ENCODE results near the gene ELK3. TPM values are rescaled to one million over a fixed set of nuclear protein-coding genes. Genes with fewer than 3 reads are reported as not detected.

Gene ELK3
- total RNA-seq, 1 experiment from 2014 or later, result 9.4 TPM

DNA sequence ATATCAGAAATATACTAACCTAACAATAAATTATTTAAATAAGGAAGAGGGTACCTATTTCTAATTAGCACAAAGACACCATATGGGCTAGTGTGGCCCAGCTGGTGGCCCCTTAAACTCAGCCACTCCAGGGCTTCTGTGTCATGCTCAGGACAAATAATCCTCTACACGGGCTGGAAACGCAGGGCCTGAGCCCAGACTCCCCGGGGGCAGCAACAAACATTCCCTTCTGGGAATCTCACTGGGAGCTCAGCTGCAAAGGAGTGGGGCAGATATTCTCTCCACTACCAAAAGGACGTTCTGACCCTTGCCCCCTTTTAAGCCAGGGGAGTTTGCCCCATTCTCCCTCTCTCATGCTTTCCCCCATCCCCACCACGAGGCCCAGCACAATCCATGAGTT, 43.7 kb upstream of the ELK3 start:
- DNase-seq, result no peak
- H3K4me3 Mint-ChIP-seq, result no peak overlapping the region
- no peaks in the 10 kb centered on the region for H3K36me3 Mint-ChIP-seq (ENCODE audit: insufficient read depth in 1 of 3, low read depth in 3 of 3)
- H3K27me3 ChIP-seq (ENCODE audit: insufficient read depth, low read length), result no peaks in the 10 kb centered on the region
- H4K5ac ChIP-seq (ENCODE audit: insufficient read length, low read depth, low read length), result no peak overlapping the region
- no peak overlapping the region for H3K4ac ChIP-seq (ENCODE audit: low read depth, low read length)
- no peaks in the 10 kb centered on the region for H3K23me2 ChIP-seq (ENCODE audit: insufficient read length, low read depth, low read length, poor library complexity, severe bottlenecking)
- no peak overlapping the region for H3K9ac ChIP-seq (ENCODE audit: extremely low read depth, insufficient read length, low read length)
- no peaks in the 10 kb centered on the region; a peak in 1 of 5 replicates for H3K9me3 Mint-ChIP-seq
- H4K8ac ChIP-seq (replicated peaks; ENCODE audit: insufficient read length, low read depth, low read length), result no peak overlapping the region
- H3K56ac ChIP-seq (ENCODE audit: insufficient read length, low read depth, low read length), result no peak overlapping the region
- no peak overlapping the region for H2BK15ac ChIP-seq (ENCODE audit: low read depth, low read length)
- H3K14ac ChIP-seq (ENCODE audit: insufficient read depth, low read length), result no peak overlapping the region
- no peak overlapping the region for H3K23ac ChIP-seq (ENCODE audit: insufficient read length, low read depth, low read length)
- H3K4me2 ChIP-seq (ENCODE audit: insufficient read depth, insufficient read length, low read length), result no peak overlapping the region
- H3K79me2 ChIP-seq (ENCODE audit: insufficient read depth, low read length), result no peaks in the 10 kb centered on the region
- H2BK120ac ChIP-seq (ENCODE audit: low read depth, low read length, poor library complexity, severe bottlenecking), result no peak overlapping the region
- peaks cover 4% of the 10 kb centered on the region; the same call in 1 of the 2 replicates for H3K4me1 ChIP-seq (ENCODE audit: insufficient read depth, low read length)
- H3K27ac Mint-ChIP-seq, result peak overlapping the region in 1 of 3 experiments; percentile 41; a peak in 1 of 7 replicates
- no peak overlapping the region for H2BK5ac ChIP-seq (ENCODE audit: insufficient read length, low read length)
- H2BK12ac ChIP-seq (ENCODE audit: insufficient read length, low read depth, low read length), result no peak overlapping the region
- H3K18ac ChIP-seq (ENCODE audit: insufficient read length, low read depth, low read length), result no peak overlapping the region
- peaks cover 4% of the 10 kb centered on the region for H3K27me3 Mint-ChIP-seq (ENCODE audit: low read depth)
- H3K4me1 Mint-ChIP-seq, result peaks cover 11 to 19% of the 10 kb centered on the region in 2 experiments
- no CpG with 5 or more reads among the region's 5 CpGs for WGBS (ENCODE audit: extremely low coverage, insufficient read length, low lambda C conversion rate)
- H2BK20ac ChIP-seq (ENCODE audit: low read depth, low read length, poor library complexity, severe bottlenecking), result no peak overlapping the region
- H2AFZ ChIP-seq (ENCODE audit: low read length), result no peak overlapping the region
- TF ChIP-seq, protein P1, sequence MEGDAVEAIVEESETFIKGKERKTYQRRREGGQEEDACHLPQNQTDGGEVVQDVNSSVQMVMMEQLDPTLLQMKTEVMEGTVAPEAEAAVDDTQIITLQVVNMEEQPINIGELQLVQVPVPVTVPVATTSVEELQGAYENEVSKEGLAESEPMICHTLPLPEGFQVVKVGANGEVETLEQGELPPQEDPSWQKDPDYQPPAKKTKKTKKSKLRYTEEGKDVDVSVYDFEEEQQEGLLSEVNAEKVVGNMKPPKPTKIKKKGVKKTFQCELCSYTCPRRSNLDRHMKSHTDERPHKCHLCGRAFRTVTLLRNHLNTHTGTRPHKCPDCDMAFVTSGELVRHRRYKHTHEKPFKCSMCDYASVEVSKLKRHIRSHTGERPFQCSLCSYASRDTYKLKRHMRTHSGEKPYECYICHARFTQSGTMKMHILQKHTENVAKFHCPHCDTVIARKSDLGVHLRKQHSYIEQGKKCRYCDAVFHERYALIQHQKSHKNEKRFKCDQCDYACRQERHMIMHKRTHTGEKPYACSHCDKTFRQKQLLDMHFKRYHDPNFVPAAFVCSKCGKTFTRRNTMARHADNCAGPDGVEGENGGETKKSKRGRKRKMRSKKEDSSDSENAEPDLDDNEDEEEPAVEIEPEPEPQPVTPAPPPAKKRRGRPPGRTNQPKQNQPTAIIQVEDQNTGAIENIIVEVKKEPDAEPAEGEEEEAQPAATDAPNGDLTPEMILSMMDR (conservative IDR thresholded peaks at IDR 0.05), result no peak
- H3K79me1 ChIP-seq (ENCODE audit: insufficient read depth, low read depth, low read length, poor library complexity, severe bottlenecking), result no peaks in the 10 kb centered on the region
- no peak overlapping the region for H4K91ac ChIP-seq (ENCODE audit: insufficient read length, low read depth, low read length)
- no peak overlapping the region for H3T11ph ChIP-seq (ENCODE audit: low read length)
- no peaks in the 10 kb centered on the region for H3K9me3 ChIP-seq (ENCODE audit: control insufficient read depth, low read depth, low read length)
- no peak overlapping the region for H2AK5ac ChIP-seq (ENCODE audit: insufficient read length, low read length)
- H3K27ac ChIP-seq (ENCODE audit: insufficient read length, low read depth, low read length), result no peak overlapping the region
- no peaks in the 10 kb centered on the region for H4K20me1 ChIP-seq (ENCODE audit: control insufficient read depth, insufficient read depth, insufficient read length)

All from H9 (cell line).